K562 (cell line): Measurements from ENCODE around the gene THADA. TPM values are rescaled to one million over a fixed set of nuclear protein-coding genes. Genes with fewer than 3 reads are reported as not detected.
"Not testable (repeated sequence)": the region's sequence is repeated elsewhere in the genome, so short reads cannot be mapped to it uniquely, and the experiment has no call there.

Source experiments
- ATAC-seq: fragments of 200-7000 bp; cut with Tn5 transposase; 3 replicates; pipeline ENCODE4 v1.9.1; 2020; ENCODE audit warnings: moderate library complexity
- BruUV-seq: library from RNA; stranded (reverse); fragments of 400-500 nt; replicated peaks from 2 replicates; lab custom pipeline; 2021; lab: Mats Ljungman, UMichigan
- CTCF ChIA-PET: fragments of 300-600 bp; formaldehyde crosslinking; extraction: SDS; loops from one replicate; lab custom pipeline; 2021; ENCODE audit warnings: low intra/inter-chr PET ratio; lab: Yijun Ruan, JAX
- POLR2A ChIA-PET: fragments of 300-600, 350-650 bp; sonication (Branson Sonifier 250); formaldehyde crosslinking; extraction: SDS; loops from one replicate; lab custom pipeline; 2021; ENCODE audit warnings: antibody characterized with exemption, inconsistent platforms; lab: Yijun Ruan, JAX
- DNase-seq, 4 experiments: peaks; one replicate each; pipeline versions ENCODE4 v3.0.0 to v3.0.0-alpha.2; 2011 to 2018; ENCODE audit warnings: low spot score in 3 of 4, mixed read lengths in 3 of 4; ENCODE audit errors: extremely low read depth in 1 of 4
- FAIRE-seq: peaks from 2 replicates; lab custom pipeline; 2011; peaks lifted over from hg19 to GRCh38; lab: Jason Lieb, UNC
- H2AFZ ChIP-seq: 2 replicates; pipeline ENCODE4 v1.6.0; 2011; ENCODE audit warnings: low read depth, low read length, control low read depth, inconsistent platforms
- H3K27ac ChIP-seq: fragments of 200-600 bp; 3 replicates; pipeline ENCODE4 v1.8.0; 2011; ENCODE audit warnings: low read depth, mild to moderate bottlenecking, control low read depth, inconsistent platforms, low read length, moderate library complexity, mixed read lengths; ENCODE audit errors: extremely low read depth
- H3K27me3 ChIP-seq, 2 experiments: fragments of 300-600 bp in 1 of 2; 2 replicates in 1 of 2; 3 replicates in 1 of 2; pipeline versions ENCODE4 v1.6.0 to v1.8.0; 2011; ENCODE audit warnings: inconsistent platforms in 2 of 2, low read length in 2 of 2, mild to moderate bottlenecking in 1 of 2, mixed read lengths in 1 of 2, moderate library complexity in 1 of 2; ENCODE audit not compliant: control insufficient read depth in 2 of 2, insufficient read depth in 2 of 2
- H3K36me3 ChIP-seq: fragments of 300-600 bp; 3 replicates; pipeline ENCODE4 v1.8.0; 2011; ENCODE audit warnings: mild to moderate bottlenecking, low read length, inconsistent platforms; ENCODE audit not compliant: control insufficient read depth, insufficient read depth
- H3K4me1 ChIP-seq, 2 experiments: fragments of 200-600 bp in 1 of 2; replicated peaks in 1 of 2; 2 replicates in 1 of 2; 3 replicates in 1 of 2; pipeline versions ENCODE4 v1.5.1 to v1.8.0; 2011; ENCODE audit warnings: inconsistent platforms in 2 of 2, low read length in 2 of 2, mild to moderate bottlenecking in 1 of 2, mixed read lengths in 1 of 2, moderate library complexity in 1 of 2; ENCODE audit not compliant: control insufficient read depth in 2 of 2, insufficient read depth in 2 of 2
- H3K4me2 ChIP-seq: 2 replicates; pipeline ENCODE4 v1.6.1; 2011; ENCODE audit warnings: low read length, control low read depth, inconsistent platforms, mixed read lengths; ENCODE audit not compliant: insufficient read depth
- H3K4me3 ChIP-seq: fragments of 200-600 bp; sonication (generic), shearing (Covaris generic); 2 replicates; pipeline ENCODE4 v1.5.1; 2016; ENCODE audit warnings: control low read depth, inconsistent platforms
- H3K79me2 ChIP-seq: fragments of 200-600 bp; 3 replicates; pipeline ENCODE4 v1.8.0; 2011; ENCODE audit warnings: low read length, inconsistent platforms; ENCODE audit not compliant: control insufficient read depth, insufficient read depth
- H3K9ac ChIP-seq, 2 experiments: 2 replicates each; pipeline versions ENCODE4 v1.6.0 to v1.6.1; 2011; ENCODE audit warnings: low read depth in 2 of 2, low read length in 2 of 2, control low read depth in 1 of 2, inconsistent platforms in 1 of 2, mild to moderate bottlenecking in 1 of 2, mixed read lengths in 1 of 2; ENCODE audit not compliant: insufficient read depth in 1 of 2
- H3K9me1 ChIP-seq: one replicate; pipeline ENCODE4 v1.6.0; 2011; ENCODE audit warnings: inconsistent platforms, mild to moderate bottlenecking, low read length, moderate library complexity; ENCODE audit not compliant: control insufficient read depth, insufficient read depth
- H3K9me3 ChIP-seq: replicated peaks from 2 replicates; pipeline ENCODE4 v1.5.1; 2011; ENCODE audit warnings: low read depth, low read length, inconsistent platforms; ENCODE audit not compliant: control insufficient read depth, insufficient read depth
- H4K20me1 ChIP-seq: replicated peaks from 2 replicates; pipeline ENCODE4 v1.6.1; 2011; ENCODE audit warnings: low read length, inconsistent platforms, mixed read lengths; ENCODE audit not compliant: control insufficient read depth, insufficient read depth
- ATF3 ChIP-seq, 2 experiments: fragments of 450-650 bp in 1 of 2; sonication (generic) in 1 of 2; formaldehyde crosslinking in 1 of 2; IDR thresholded peaks in 1 of 2; conservative IDR thresholded peaks in 1 of 2; 2 replicates each; pipeline versions ENCODE4 v1.6.1 to v1.8.1; 2016 to 2023; ENCODE audit warnings: mild to moderate bottlenecking in 2 of 2, moderate library complexity in 2 of 2, inconsistent platforms in 1 of 2, missing genetic modification reagents in 1 of 2
- CEBPG ChIP-seq, 3 experiments: fragments of 200-800 bp in 1 of 3; sonication (Bioruptor generic) in 1 of 3; sonication (generic) in 1 of 3; formaldehyde crosslinking in 1 of 3; IDR thresholded peaks in 2 of 3; conservative IDR thresholded peaks in 1 of 3; 2 replicates each; pipeline versions ENCODE4 v1.6.1 to v1.8.0; 2016 to 2022; ENCODE audit warnings: missing compliant biosample characterization in 2 of 3, missing genetic modification characterization in 2 of 3, mild to moderate bottlenecking in 1 of 3, missing genetic modification reagents in 1 of 3
- EGR1 ChIP-seq: fragments of 450-650 bp; conservative IDR thresholded peaks from 2 replicates; pipeline ENCODE4 v1.6.1; 2017; ENCODE audit warnings: mild to moderate bottlenecking
- WGBS: fragments of 100-300 bp; shearing (Covaris generic); methylation state at CpG from one replicate; pipeline ENCODE4 v1.1.6; 2016; ENCODE audit warnings: low coverage, mixed read lengths; ENCODE audit not compliant: insufficient coverage; ENCODE audit errors: missing lambda C conversion rate; 5-methylcytosine and 5-hydroxymethylcytosine counted together
- in situ Hi-C: fragments of 300-500 bp; cut with MboI; formaldehyde crosslinking; loops from 4 replicates; pipeline ENCODE4 v1.15.0; 2018; ENCODE audit warnings: inconsistent platforms, mixed read lengths
- intact Hi-C: fragments of 100-400 bp; cut with micrococcal nuclease; formaldehyde crosslinking; loops from 2 replicates; pipeline ENCODE4 v1.14.2; 2022
- polyA plus RNA-seq, 8 experiments: library from polyadenylated mRNA; depleted of rRNA in 4 of 8; stranded (reverse) in 5 of 8; unstranded in 3 of 8; fragments of >200 nt; fragmentation: Nextera tagmentation in 2 of 8; fragmentation: Illumina TruSeq in 1 of 8; extraction: Ambion mirVana in 2 of 8; extraction: Trizol in 1 of 8; gene quantifications; 2 replicates each; pipeline versions ENCODE4 v1.2.1 to v1.2.3, GENCODE V29; 2011 to 2014; ENCODE audit warnings: inconsistent platforms in 1 of 8, missing spikeins in 1 of 8
- total RNA-seq, 7 experiments: library from RNA; depleted of rRNA in 6 of 7; stranded (reverse); fragments of >200 nt in 6 of 7; fragmentation: Illumina TruSeq in 2 of 7; extraction: Trizol in 2 of 7; gene quantifications; 2 replicates each; pipeline versions ENCODE4 v1.2.1 to v1.2.3, GENCODE V29; 2011 to 2021; ENCODE audit warnings: low replicate concordance in 1 of 7

The THADA gene
- total and polyA plus RNA-seq, 9 of the 15 experiments (the other 6 are each of a cell fraction or from before 2014, with no cell fraction given): 17.8 to 34.7 (median 31.9) TPM

- H3K4me2 ChIP-seq; H2AFZ ChIP-seq; H4K20me1 ChIP-seq; H3K27ac ChIP-seq; in situ Hi-C loops; ATAC-seq; H3K9me1 ChIP-seq; intact Hi-C loops; H3K27me3 ChIP-seq; H3K4me1 ChIP-seq; H3K79me2 ChIP-seq; H3K9ac ChIP-seq; FAIRE-seq; H3K9me3 ChIP-seq; BruUV-seq; H3K4me3 ChIP-seq; CTCF ChIA-PET; TF ChIP-seq ATF3 (CRISPR knock-in tag; conservative IDR thresholded peaks at IDR 0.05); CEBPG (CRISPR knock-in tag; IDR thresholded peaks at IDR 0.05): not testable (repeated sequence)
- TF ChIP-seq ATF3 (IDR thresholded peaks at IDR 0.05): peak; percentile 36; the same call in 1 of the 2 replicates
- peak; percentile 74 for TF ChIP-seq EGR1
- peak in 1 of 2 experiments; percentile 54; a peak in 1 of 4 replicates for TF ChIP-seq CEBPG (tag; conservative IDR thresholded peaks at IDR 0.05 in 1 of 2, IDR thresholded peaks at IDR 0.05 in 1 of 2)
- DNase-seq: peak in 1 of 4 experiments; percentile 10
- 78% methylated on average over 8 of the region's 8 CpGs for WGBS
- POLR2A ChIA-PET: interaction anchor here (0.6 to 1.0 kb wide), 2 partner anchors 115 to 1937 kb away, joined by 3 read pairs; no protein-coding TSS in a partner anchor
- peaks cover 13% of the 10 kb centered on the region; the same call in 2 of the 3 replicates for H3K36me3 ChIP-seq
These were observed 199.5 kb downstream of the THADA start for GRCh38 chr2:43396344-43396743.
